ENCODE data around the gene PAK6. TPM values are rescaled to one million over a fixed set of nuclear protein-coding genes. Genes with fewer than 3 reads are reported as not detected.

Gene PAK6
- polyA plus RNA-seq, 1 of the 3 experiments (the other 2 are of a cell fraction): 0.07 TPM

- Histone ChIP-seq H3K9me2 (no peaks in the 10 kb centered on the region), H3K9me3 (no peaks in the 10 kb centered on the region), H3K27me3 (ENCODE audit: insufficient read depth) (peaks cover 5% of the 10 kb centered on the region; the same call in 1 of the 2 replicates), H3F3A (replicated peaks; ENCODE audit: insufficient read depth) (peaks cover 7% of the 10 kb centered on the region), H3K4me2 (no peak overlapping the region), H3K79me2 (ENCODE audit: insufficient read depth) (no peaks in the 10 kb centered on the region), H3K4me3 (ENCODE audit: low read depth in 2 of 2, low read length in 1 of 2) (no peak overlapping the region), H2AFZ (ENCODE audit: low read depth) (no peak overlapping the region), H3K27ac (ENCODE audit: low read depth in 2 of 2, low read length in 1 of 2) (no peak overlapping the region), H3K36me3 (replicated peaks in 1 of 2; ENCODE audit: control insufficient read depth in 1 of 2, insufficient read depth in 2 of 2, low read length in 1 of 2) (no peaks in the 10 kb centered on the region), H4K20me1 (ENCODE audit: insufficient read depth) (no peaks in the 10 kb centered on the region), H3K9ac (no peak overlapping the region), H3K4me1 (ENCODE audit: control insufficient read depth in 1 of 2, insufficient read depth in 2 of 2, low read depth in 1 of 2, low read length in 1 of 2) (peaks cover 6 to 25% of the 10 kb centered on the region in 2 experiments; a peak in 3 of 4 replicates)
- TF ChIP-seq EZH2phosphoT487 (IDR thresholded peaks at IDR 0.05; ENCODE audit: borderline replicate concordance, low read depth) (no peak), JUND (IDR thresholded peaks at IDR 0.05) (no peak), YY1 (IDR thresholded peaks at IDR 0.05; ENCODE audit: low read depth) (no peak), SMC3 (IDR thresholded peaks at IDR 0.05; ENCODE audit: low read depth, low read length) (no peak), CHD2 (IDR thresholded peaks at IDR 0.05; ENCODE audit: low read length, partially characterized antibody) (no peak), MAX (IDR thresholded peaks at IDR 0.05; ENCODE audit: low read depth) (no peak), RXRA (IDR thresholded peaks at IDR 0.05; ENCODE audit: borderline replicate concordance, low read depth) (no peak), TAF1 (IDR thresholded peaks at IDR 0.05; ENCODE audit: borderline replicate concordance, low read depth, low read length) (no peak), GABPA (IDR thresholded peaks at IDR 0.05; ENCODE audit: low read depth) (no peak), MXI1 (IDR thresholded peaks at IDR 0.05; ENCODE audit: low read depth, low read length) (no peak), TEAD4 (IDR thresholded peaks at IDR 0.05; ENCODE audit: borderline replicate concordance, insufficient read depth) (no peak), EP300 (IDR thresholded peaks at IDR 0.05; ENCODE audit: borderline replicate concordance in 1 of 2, low read depth in 1 of 2, low read length in 1 of 2) (no peak)
- ChIA-PET CTCF (interaction anchor here (0.8 to 66.3 kb wide), 6 partner anchors 13 to 185 kb away, joined by 3 to 2194 read pairs (median 16); partner anchors contain the start of genes CCDC9B, DISP2, INAFM2 and PHGR1), POLR2A (interaction anchor here (0.6 kb wide), 1 partner anchor 120 kb away, joined by 4 read pairs; no protein-coding TSS in a partner anchor)
- no peak for DNase-seq
- WGBS (ENCODE audit: low lambda C conversion rate): 94% methylated on average over 4 of the region's 6 CpGs
Measured at GRCh38 chr15:40289140-40289775, 50.4 kb downstream of the PAK6 start.

- Histone ChIP-seq H3K27ac (ENCODE audit: low read depth in 2 of 2, low read length in 1 of 2) (no peak overlapping the region), H3K27me3 (ENCODE audit: insufficient read depth) (peaks cover 5% of the 10 kb centered on the region; the same call in 1 of the 2 replicates), H3F3A (replicated peaks; ENCODE audit: insufficient read depth) (no peaks in the 10 kb centered on the region), H3K9me2 (no peaks in the 10 kb centered on the region), H4K20me1 (ENCODE audit: insufficient read depth) (no peaks in the 10 kb centered on the region), H3K79me2 (ENCODE audit: insufficient read depth) (no peaks in the 10 kb centered on the region), H3K4me1 (ENCODE audit: control insufficient read depth in 1 of 2, insufficient read depth in 2 of 2, low read depth in 1 of 2, low read length in 1 of 2) (peaks cover 4 to 20% of the 10 kb centered on the region in 2 experiments; a peak in 3 of 4 replicates), H3K9ac (no peak overlapping the region), H3K4me3 (ENCODE audit: low read depth in 2 of 2, low read length in 1 of 2) (no peak overlapping the region), H3K9me3 (no peaks in the 10 kb centered on the region), H2AFZ (ENCODE audit: low read depth) (no peak overlapping the region), H3K36me3 (replicated peaks in 1 of 2; ENCODE audit: control insufficient read depth in 1 of 2, insufficient read depth in 2 of 2, low read length in 1 of 2) (no peaks in the 10 kb centered on the region), H3K4me2 (no peak overlapping the region)
- 95% methylated on average over 11 of the region's 12 CpGs for WGBS (ENCODE audit: low lambda C conversion rate)
- DNase-seq: no peak
- POLR2A ChIA-PET: interaction anchor here (1.1 kb wide), 1 partner anchor 11 kb away, joined by 6 read pairs; no protein-coding TSS in a partner anchor
- CTCF ChIA-PET: interaction anchor here (0.9 to 66.3 kb wide), 9 partner anchors 7 to 245 kb away, joined by 3 to 2194 read pairs (median 8); partner anchors contain the start of genes ANKRD63, CCDC9B, DISP2 and INAFM2
- TF ChIP-seq USF2 (IDR thresholded peaks at IDR 0.05; ENCODE audit: borderline replicate concordance, low read depth, low read length) (no peak), RCOR1 (IDR thresholded peaks at IDR 0.05; ENCODE audit: low read length) (no peak), EP300 (IDR thresholded peaks at IDR 0.05; ENCODE audit: borderline replicate concordance in 1 of 2, low read depth in 1 of 2, low read length in 1 of 2) (no peak), CHD2 (IDR thresholded peaks at IDR 0.05; ENCODE audit: low read length, partially characterized antibody) (no peak), TCF12 (IDR thresholded peaks at IDR 0.05) (no peak), FOXM1 (IDR thresholded peaks at IDR 0.05; ENCODE audit: low read depth) (no peak), MXI1 (IDR thresholded peaks at IDR 0.05; ENCODE audit: low read depth, low read length) (no peak), POLR2AphosphoS5 (IDR thresholded peaks at IDR 0.05; ENCODE audit: low read depth, low read length) (no peak), RXRA (IDR thresholded peaks at IDR 0.05; ENCODE audit: borderline replicate concordance, low read depth) (no peak), MAX (IDR thresholded peaks at IDR 0.05; ENCODE audit: low read depth) (no peak), MEF2A (IDR thresholded peaks at IDR 0.05; ENCODE audit: borderline replicate concordance, low read depth) (no peak), GABPA (IDR thresholded peaks at IDR 0.05; ENCODE audit: low read depth) (no peak), REST (IDR thresholded peaks at IDR 0.05; ENCODE audit: low read depth, low read length) (no peak), TEAD4 (IDR thresholded peaks at IDR 0.05; ENCODE audit: borderline replicate concordance, insufficient read depth) (no peak), NFIC (IDR thresholded peaks at IDR 0.05; ENCODE audit: borderline replicate concordance) (no peak), GATA2 (CRISPR knock-in tag; IDR thresholded peaks at IDR 0.05) (no peak)
Measured at GRCh38 chr15:40290545-40290917, 51.7 kb downstream of the PAK6 start.
